Pulmonary artery endothelial cell (primary cell): ENCODE data around the gene SPTBN5. TPM values are rescaled to one million over a fixed set of nuclear protein-coding genes. Genes with fewer than 3 reads are reported as not detected.

ENCODE experiments used
- DNase-seq: peaks from one replicate; pipeline ENCODE4 v3.0.0-alpha.2; 2011; ENCODE audit warnings: low read depth, low spot score
- total RNA-seq: library from RNA; depleted of rRNA; stranded (reverse); fragments of >200 nt; gene quantifications from 2 replicates; pipeline ENCODE4 v1.2.3, GENCODE V29; 2014

SPTBN5 gene
- total RNA-seq, 1 donor from 2014 or later = 3.6 TPM

DNA sequence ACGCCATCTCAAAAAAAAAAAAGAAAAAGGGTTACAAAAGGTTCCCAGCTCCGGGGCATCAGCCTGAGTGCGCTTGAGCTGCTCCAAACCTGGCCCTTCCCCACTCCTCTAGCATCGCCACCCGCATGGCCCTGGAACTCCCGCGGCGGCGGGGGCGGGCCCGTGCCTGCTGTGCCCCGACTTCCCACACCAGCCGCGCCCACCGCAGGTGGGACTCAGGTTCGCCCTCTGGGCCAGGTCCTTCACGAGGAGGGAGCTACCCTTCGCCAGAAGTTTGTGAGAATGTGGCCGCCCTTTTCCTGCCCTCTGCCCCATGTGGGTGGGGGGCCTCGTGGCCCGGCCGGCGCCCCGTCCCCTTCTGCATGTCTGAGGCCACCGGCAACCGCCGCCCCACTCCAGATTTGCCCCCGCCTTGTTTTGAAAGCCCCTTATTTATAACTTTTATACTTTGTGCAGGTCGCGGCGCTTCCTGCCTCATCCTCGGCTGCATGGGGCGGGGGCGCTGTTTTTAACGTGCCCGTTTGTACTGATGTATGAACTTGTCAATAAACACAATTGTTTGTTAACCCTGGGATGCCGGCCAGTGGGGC is 66.5 kb downstream of the SPTBN5 start:
- DNase-seq = no peak

DNA sequence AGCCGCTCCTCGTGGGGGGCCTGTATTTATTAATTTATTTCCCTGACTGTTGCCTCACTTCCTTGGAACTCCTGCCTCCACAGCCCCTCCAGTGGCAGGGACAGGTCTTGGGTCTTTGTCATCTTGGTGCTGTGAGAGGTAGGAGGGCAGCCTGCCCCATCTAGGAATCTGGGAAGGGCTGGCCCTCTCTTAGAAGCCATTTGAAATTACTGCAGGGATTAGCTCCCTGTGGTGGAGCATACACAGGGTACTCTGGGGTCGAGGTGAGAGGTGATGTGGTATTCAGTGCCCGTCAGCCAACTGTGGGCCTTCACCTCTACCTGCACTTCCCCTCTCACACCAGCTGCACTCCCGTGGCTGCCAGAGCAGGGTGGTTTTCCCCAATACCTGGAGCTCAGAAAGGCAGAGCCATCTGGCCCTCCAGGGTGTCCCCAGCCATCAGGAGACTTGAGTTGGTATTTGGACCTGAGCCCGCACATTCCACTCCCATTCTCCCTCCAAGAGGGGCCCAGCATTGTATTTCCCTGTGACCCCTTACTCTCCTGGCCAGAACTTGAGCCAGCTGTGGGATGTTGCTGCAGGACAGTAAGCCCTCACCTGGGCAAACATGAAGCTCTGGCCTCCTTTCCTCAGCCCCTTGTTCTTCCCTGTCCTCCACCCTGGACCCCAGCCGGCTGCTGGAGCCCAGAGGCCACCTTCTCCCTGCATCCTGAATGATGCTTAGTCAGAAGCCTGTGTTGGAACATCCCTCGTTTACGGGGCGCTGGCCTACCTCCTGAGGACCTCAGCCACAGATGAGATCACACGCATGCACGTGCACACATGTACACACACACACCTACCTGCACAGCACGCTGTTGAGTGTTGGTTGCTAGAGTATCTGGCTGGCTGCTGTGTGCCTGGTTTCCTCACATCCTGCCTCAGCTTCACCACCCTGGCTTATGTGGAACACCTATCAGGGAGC is 68.0 kb downstream of the SPTBN5 start:
- DNase-seq = no peak

DNA sequence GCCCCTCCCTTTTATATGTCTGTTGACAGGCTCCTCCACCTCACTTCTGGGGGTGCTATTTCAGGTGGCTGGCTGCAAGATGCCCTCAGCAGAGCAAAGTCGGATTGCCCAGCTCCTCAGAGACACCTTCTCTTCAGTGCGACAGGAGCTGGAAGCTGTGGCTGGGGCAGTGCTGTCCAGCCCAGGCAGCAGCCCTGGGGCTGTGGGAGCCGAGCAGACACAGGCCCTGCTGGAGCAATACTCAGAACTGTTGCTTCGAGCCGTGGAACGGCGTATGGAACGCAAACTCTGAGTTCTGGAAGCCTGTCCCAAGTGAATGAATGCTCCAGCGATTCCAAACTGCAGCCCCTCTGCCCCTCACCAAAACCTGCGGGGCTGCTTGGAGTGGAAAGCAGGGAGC is 68.7 kb downstream of the SPTBN5 start:
- DNase-seq = no peak

DNA sequence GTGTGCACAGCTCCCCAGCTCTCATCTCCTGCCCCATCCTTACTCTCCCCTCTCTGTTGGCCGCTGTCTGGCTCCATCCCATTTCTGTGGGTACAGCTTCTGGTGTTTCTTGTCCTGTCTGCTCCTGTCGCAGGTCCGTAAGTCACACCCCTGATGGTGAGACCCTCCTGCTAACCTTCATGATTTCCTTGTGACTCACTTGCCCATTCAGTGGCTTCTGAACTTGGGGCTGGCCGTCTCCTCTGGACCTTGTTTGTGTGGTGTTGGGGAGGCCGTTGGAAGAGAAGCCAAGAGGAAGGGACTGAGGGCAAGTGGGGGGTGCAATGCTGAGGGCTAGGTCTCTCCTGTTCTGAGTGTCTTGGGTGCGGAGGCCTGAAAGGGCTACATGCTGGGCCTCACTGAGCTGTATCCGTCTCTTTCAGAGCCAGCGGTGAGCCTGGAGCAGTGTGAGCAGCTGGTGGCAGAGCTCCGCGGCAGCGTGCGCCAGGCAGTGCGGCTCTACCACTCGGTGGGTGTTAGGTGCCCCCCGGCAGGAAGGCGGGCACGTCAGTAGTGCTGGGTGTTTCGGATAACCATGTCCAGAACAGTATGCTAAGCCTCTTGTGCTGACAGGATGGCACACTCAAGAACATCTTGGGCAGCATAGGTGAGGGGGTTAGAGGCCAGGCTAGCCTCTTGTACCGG is 69.6 kb downstream of the SPTBN5 start:
- DNase-seq = no peak

DNA sequence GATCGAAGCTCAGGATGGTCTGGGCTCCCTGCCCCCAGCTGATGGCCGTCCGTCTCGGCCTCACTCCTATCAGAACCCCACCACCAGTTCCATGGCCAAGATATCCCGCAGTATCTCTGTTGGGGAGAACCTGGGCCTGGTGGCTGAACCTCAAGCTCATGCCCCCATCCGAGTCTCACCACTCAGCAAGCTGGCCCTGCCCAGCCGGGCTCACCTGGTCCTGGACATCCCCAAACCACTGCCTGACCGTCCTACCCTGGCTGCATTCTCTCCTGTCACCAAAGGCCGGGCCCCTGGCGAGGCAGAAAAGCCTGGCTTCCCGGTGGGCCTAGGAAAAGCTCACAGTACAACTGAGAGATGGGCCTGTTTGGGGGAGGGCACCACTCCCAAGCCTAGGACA is 70.4 kb downstream of the SPTBN5 start:
- no peak for DNase-seq

DNA sequence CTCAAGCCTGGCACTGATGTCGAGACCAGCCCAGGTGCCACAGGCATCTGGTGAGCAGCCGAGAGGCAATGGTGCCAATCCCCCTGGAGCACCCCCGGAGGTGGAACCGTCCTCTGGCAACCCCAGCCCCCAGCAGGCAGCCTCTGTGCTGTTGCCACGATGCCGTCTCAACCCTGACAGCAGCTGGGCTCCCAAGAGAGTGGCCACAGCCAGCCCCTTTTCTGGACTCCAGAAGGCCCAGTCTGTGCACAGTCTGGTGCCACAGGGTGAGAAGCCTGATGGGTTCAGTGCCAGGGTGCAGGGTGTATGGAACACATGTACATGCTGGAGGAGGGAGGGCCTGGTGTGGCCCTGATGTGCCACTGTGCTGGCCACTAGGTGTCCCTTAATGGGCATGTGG is 70.9 kb downstream of the SPTBN5 start:
- no peak for DNase-seq

DNA sequence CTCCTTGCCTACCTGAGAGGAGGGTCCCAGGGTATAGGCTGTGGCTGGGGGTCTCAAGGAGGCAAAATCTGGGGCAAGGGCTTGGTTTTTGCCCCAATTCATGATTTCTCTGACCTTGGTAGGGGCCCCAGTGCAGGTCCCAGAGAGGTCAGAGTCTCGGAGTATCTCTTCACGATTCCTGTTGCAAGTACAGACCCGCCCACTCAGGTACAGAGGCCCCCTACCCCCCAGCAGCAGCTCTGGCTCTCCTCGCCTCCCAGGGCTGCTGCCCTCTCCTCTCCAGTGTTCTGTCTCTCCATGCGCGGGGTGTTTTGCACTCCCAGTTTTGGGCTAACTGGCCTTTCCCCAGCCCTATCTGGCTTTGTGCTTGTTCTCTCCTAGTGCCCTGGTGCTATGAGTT is 71.4 kb downstream of the SPTBN5 start:
- no peak for DNase-seq

DNA sequence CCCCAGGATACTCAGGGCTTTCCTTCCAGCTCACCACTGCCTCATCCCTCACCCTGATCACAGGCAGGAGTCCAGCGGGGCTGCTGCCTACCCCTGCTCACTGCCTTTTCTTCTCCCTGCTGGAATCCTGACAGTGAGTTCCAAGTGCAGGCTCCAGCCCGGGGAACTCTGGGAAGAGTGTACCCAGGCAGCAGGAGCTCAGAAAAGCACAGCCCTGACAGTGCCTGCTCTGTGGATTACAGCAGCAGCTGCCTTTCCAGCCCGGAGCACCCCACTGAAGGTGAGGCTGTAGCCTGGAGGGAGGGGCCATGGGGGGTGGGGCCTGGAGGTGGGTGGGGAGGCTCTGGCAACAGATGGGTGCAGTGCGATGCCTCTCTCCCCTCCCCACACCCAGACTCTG is 72.0 kb downstream of the SPTBN5 start:
- DNase-seq = no peak

DNA sequence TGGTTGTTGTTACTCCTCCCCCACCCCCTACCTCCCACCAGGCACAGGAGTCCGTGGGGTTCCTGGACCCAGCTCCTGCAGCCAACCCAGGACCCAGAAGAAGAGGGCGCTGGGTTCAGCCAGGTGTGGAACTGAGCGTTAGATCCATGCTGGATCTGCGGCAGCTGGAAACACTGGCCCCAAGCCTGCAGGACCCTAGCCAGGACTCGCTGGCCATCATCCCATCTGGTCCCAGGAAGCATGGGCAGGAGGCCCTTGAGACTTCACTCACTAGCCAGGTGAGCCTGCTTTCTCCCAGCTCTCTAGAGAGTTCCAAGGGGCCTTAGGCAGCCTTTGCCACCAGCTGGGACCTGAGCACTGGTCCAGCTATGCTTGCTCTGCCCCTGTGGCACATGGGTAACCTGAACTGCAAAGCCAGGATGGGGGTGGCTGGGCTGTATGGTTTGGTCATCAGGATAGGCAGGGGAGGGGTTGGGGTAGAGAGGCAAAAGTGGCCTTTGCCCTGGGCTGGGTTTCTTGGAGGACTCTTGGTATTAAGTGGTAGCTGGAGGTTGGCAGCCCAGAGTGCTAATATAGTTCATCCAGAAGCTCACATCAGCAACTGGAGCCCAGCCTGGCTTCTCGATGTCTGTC is 72.9 kb downstream of the SPTBN5 start:
- DNase-seq = no peak

DNA sequence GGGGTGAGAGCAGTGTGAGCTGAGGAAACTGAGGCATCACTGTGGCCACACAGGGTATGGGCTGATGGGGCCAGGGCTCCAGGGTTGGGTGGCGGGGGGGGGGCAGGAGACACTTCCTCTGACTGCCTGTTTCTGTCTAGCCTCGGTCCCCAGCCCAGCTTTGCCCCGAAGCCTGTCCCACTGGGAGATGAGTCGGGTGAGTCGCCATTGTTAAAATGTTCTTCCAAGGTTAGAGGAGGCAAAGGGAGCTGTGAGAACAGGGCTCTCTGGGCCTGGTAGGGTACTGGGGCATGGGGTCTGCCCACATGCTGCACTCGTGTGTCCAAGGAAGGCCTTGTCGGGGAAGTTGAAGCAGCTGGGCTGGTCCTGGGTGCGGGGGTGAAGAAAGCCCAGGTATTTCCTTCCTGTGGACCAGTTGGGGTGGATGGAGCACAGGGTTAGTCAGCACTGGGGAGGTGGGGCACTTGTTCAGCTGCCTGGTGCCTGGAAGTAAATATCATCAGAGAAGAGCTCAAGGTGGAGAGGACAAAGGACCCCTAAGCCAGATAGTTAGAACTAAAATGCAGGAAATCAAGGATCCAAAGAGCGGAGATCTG is 74.3 kb downstream of the SPTBN5 start:
- DNase-seq = no peak

DNA sequence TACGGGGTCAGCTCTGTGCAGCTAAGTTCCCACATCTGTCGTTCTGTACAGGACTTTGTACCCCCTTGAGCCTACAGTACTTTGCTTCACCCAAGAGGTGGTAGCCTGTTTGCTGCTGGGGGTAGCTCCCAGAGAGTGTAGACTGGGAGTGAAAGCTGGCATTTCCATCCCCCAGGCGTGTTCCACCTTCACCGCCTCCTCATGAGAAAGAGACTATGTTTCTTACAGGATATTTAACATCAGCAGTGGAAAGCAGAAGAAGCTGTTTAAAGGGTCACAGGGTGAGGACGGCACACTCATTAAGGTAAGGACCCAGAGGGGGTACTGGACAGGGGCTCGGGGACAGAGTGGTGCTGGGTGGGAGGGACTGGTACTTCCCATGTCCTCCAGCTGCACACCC is 76.1 kb downstream of the SPTBN5 start:
- DNase-seq = no peak

DNA sequence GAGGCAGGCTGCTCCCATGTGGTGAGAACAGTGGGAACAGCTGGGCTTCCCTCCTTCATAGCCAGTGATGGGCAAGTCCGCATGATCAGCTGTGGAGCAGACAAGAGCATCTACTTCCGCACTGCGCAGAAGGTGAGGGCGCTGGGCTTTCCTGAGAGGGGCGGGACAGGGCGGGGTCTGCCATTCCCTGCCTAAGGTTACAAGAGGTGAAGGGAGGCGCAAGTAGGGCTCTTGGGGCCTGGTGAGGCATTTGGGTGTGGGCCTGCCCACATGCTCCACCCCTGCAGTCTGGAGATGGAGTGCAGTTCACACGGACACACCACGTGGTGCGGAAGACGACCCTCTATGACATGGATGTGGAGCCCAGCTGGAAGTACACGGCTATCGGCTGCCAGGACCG is 76.5 kb downstream of the SPTBN5 start:
- DNase-seq = no peak

DNA sequence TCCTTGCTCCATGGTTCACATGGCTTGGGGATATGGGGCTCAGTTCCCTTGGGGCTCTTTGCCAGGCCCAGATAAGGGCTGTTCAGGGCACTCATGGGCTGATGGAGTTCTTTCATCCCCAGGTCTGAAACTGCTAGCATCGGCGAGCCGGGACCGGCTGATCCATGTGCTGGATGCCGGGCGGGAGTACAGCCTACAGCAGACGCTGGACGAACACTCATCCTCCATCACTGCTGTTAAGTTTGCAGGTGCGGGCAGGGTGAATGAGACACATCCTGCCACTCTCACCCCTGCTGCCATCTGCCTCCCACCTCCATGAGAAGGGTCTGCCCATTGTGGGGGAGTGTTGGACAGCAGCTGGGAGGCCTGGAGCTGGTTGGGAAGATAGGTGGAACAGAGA is 77.1 kb downstream of the SPTBN5 start:
- DNase-seq = no peak

DNA sequence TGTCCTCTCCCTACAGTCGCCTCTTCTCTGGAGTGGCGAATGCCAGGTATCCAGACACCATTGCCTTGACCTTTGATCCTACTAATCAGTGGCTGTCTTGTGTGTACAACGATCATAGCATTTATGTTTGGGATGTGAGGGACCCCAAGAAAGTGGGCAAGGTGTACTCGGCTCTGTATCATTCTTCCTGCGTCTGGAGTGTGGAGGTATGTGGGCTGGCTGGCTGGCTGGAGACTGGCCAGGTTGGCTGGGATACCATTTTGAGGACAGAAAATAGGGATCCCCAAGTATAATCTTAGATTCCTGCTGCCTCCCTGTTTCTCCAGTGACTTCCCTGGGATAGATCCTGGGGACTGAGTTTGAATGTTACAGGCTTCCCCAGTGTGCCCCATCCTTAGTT is 79.3 kb downstream of the SPTBN5 start:
- DNase-seq = no peak

DNA sequence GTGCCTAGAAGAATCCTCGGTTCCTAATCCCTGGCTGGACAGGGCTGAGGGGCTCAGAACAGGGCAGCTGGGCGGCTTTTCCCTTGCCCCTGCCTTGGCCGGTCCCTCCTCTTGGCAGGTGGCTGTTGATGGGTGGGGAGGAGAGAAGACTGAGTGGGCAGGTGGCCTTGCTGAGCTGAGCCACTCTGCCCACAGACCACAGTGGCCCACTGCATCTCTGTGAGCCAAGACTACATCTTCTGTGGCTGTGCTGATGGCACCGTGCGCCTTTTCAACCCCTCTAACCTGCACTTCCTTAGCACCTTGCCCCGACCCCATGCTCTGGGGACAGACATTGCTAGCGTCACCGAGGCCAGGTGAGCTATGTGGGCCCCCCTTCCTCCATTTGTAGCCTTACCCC is 80.4 kb downstream of the SPTBN5 start:
- DNase-seq = no peak

DNA sequence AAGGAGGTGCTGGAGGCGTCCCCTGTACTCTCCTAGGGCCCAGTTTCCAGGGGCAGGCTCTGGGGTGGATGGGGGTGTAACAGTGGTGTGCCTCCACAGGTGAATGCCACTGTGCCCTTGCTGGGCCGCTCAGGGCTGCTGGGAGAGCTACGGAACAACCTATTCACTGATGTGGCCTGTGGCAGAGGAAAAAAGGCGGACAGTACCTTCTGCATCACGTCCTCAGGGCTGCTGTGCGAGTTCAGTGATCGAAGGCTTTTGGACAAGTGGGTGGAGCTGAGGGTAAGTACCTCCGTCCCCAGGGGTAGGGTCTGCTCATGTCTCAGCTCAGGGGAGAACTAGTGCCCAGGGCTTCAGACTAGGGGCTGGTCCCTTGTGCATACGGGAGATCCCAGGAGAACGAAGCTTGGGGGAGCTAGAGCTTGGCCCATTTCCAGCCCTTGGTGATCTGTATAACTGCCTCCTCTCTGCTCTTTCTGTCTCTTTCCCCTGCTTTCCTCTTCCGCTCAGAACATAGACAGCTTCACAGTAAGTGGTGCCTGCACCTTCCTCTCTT is 81.0 kb downstream of the SPTBN5 start:
- no peak for DNase-seq

DNA sequence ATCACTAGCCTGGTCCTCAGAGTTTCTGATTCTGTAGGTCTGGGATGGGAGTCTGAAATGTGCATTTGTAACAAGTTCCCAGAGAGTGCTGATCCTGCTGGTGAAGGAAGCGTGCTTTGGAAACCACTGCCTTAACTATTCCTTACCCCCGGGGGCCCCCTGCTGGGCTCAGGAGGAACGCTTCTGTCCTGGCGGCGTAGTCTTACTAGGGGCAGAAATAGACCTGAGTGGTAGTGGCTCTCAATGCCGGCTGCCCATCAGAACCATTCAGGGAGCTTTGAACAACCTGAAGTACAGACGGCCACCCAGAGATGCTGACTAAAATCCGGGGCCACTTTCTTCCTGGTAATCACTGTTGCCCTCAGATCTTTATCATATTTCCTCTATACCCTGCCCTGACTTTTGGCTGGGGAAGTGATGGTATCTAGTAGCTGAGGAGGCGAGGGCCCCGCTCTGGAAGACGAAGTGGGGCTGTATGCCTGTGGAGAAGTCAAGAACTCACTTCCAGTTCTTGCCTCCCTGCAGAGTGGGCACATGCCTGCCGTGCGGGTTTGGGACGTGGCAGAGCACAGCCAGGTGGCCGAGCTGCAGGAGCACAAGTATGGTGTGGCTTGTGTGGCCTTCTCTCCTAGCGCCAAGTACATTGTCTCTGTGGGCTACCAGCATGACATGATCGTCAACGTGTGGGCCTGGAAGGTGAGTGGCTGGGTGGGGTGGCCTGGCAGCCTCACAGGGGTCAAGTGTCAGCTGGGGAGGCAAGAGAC is 82.2 kb downstream of the SPTBN5 start:
- peak; percentile 61 for DNase-seq

DNA sequence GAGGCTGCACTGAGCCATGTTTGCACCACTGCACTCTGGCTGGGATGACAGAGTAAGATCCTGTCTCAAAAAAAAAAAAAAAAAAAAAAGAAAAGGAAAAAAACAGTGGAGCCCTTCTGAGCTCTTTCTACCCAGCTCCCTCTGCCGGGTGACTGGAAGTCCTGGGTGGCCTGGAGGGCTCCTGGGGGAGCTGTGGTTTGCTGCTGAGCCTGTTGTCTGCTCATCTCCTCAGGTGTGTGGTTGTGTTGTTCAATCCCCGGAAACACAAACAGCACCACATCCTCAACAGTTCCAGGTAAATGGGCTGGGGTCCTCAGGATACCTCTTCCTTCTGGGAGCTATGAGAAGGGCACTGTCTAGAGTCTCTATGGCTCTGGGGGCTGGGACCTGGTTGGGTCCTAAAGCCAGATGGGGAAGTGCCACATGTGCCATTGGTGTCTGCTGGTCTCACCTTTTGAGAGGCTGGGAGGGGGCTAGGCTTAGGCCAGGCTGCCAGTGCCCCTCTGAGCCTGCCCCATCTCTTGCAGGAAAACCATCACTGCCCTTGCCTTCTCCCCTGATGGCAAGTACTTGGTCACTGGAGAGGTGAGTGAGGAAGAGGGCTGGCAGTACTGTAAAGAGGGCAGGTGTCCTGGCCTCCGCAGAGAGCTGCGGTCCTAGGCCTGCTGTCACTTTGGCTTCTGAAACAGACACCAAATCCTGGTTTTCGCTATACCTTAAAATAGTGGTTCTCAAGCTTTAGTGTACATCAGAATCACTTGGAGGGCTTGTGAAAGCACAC is 83.0 kb downstream of the SPTBN5 start:
- no peak for DNase-seq

DNA sequence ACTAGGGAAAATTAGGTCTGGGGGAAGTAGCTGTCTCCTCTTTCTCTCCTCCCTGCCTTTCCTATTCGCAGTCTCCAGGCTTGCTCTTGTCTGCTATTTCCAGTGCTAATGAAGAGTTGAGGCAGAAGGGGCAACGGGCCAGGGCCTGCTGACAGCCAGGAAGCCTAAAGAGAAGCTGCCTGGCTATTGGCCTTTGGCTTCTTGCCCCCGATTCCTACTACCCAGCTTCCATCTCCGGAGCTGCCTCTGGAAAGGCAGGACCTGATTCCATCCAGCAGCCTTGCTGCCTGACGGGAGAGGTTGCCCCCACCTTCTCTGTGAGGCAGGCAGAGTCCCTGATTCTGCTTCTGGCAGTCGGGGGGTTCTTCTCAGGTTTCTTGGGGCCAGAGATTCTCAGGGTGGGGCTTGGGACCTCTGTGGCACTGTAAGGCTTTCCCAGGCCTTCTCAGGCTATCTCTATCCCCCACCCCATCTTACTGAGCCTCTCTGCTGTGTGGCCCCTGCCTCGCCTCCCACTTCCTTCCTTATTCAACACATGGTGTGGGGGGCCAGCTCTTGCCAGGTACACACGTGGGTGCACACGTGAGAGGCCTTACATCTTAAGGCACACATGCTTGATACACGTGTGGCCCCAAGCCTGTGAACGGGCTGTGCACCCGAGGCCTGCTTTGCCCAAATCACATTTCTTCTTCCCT is 84.2 kb downstream of the SPTBN5 start:
- no peak for DNase-seq
